ENCODE measurements around the gene GPT2.
"Not testable (repeated sequence)": the region's sequence is repeated elsewhere in the genome, so short reads cannot be mapped to it uniquely, and the experiment has no call there.

The GPT2 gene

GRCh38 chr16:46924402-46924801, 40.2 kb downstream of the GPT2 start:
- no peak for DNase-seq

GRCh38 chr16:46926470-46927225, 42.5 kb downstream of the GPT2 start:
- no peak for DNase-seq

- DNase-seq: no peak
These were observed 43.1 kb downstream of the GPT2 start for GRCh38 chr16:46927273-46927672.

- no peak for DNase-seq
These were observed 44.6 kb downstream of the GPT2 start for GRCh38 chr16:46928811-46929210.

- DNase-seq: peak; percentile 55
These were observed 45.5 kb downstream of the GPT2 start for GRCh38 chr16:46929378-46930332.

GRCh38 chr16:46930861-46931260, 46.7 kb downstream of the GPT2 start:
- no peak for DNase-seq

GRCh38 chr16:46932802-46933201, 48.6 kb downstream of the GPT2 start:
- DNase-seq: no peak

GRCh38 chr16:46937536-46937935, 53.4 kb downstream of the GPT2 start:
- no peak for DNase-seq

GRCh38 chr16:46944713-46945112, 60.6 kb downstream of the GPT2 start:
- not testable (repeated sequence) for DNase-seq

GRCh38 chr16:46947900-46948547, 63.9 kb downstream of the GPT2 start:
- DNase-seq: peak; percentile 59

GRCh38 chr16:46948548-46949166, 64.5 kb downstream of the GPT2 start:
- no peak for DNase-seq

GRCh38 chr16:46949241-46949892, 65.2 kb downstream of the GPT2 start:
- peak; percentile 66 for DNase-seq

GRCh38 chr16:46950009-46950408, 65.8 kb downstream of the GPT2 start:
- no peak for DNase-seq

GRCh38 chr16:46954562-46954961, 70.4 kb downstream of the GPT2 start:
- no peak for DNase-seq

- DNase-seq: peak; percentile 81
These were observed 77.5 kb downstream of the GPT2 start for GRCh38 chr16:46961373-46962353.

GRCh38 chr16:46962629-46963028, 78.5 kb downstream of the GPT2 start:
- DNase-seq: no peak

GRCh38 chr16:46968063-46968435, 83.9 kb downstream of the GPT2 start:
- DNase-seq: no peak

GRCh38 chr16:46970089-46970488, 85.9 kb downstream of the GPT2 start:
- no peak for DNase-seq

GRCh38 chr16:46971271-46971670, 87.1 kb downstream of the GPT2 start:
- no peak for DNase-seq

- peak; percentile 46 for DNase-seq
These were observed 88.5 kb downstream of the GPT2 start for GRCh38 chr16:46972429-46973206.

Data from CD4-positive, alpha-beta T cell treated with Interleukin-4 for 4 hours (primary cell).